PC-3 (cell line): ENCODE measurements around the gene ARL4D.

ENCODE experiments used
- EZH2phosphoT487 ChIP-seq: fragments of 300-600 bp; sonication (generic); IDR thresholded peaks from 2 replicates; pipeline ENCODE4 v1.6.1; 2018; ENCODE audit warnings: mild to moderate bottlenecking, antibody characterized with exemption, low read length, borderline replicate concordance
- TF ChIP-seq, protein P1 (sequence below): fragments of 300-600 bp; sonication (generic); conservative IDR thresholded peaks from 2 replicates; pipeline ENCODE4 v1.5.1; 2017; ENCODE audit warnings: antibody characterized with exemption, low read depth, mild to moderate bottlenecking, low read length

DNA sequence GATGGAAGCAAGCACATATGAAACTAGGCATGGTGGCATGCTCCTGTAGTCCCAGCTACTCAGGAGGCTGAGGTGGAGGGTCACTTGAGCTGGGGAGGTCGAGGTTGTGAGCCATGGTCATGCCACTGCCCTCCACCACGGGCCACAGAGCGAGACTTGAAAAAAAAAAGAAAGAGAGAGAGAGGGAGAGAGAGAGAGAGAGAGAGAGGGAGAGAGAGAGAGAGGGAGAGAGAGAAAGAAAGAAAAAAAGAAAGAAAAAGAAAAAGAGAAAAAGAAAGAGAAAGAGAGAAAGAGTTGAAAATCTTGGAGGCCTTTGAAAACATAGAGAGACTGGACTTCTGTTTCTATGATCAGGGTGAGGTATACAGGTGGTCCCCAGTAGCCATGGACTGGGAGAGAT is 15.4 kb upstream of the ARL4D start:
- TF ChIP-seq, protein P1, sequence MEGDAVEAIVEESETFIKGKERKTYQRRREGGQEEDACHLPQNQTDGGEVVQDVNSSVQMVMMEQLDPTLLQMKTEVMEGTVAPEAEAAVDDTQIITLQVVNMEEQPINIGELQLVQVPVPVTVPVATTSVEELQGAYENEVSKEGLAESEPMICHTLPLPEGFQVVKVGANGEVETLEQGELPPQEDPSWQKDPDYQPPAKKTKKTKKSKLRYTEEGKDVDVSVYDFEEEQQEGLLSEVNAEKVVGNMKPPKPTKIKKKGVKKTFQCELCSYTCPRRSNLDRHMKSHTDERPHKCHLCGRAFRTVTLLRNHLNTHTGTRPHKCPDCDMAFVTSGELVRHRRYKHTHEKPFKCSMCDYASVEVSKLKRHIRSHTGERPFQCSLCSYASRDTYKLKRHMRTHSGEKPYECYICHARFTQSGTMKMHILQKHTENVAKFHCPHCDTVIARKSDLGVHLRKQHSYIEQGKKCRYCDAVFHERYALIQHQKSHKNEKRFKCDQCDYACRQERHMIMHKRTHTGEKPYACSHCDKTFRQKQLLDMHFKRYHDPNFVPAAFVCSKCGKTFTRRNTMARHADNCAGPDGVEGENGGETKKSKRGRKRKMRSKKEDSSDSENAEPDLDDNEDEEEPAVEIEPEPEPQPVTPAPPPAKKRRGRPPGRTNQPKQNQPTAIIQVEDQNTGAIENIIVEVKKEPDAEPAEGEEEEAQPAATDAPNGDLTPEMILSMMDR: no peak
- no peak for TF ChIP-seq EZH2phosphoT487
